GM12891 (cell line): ENCODE data around the gene TSEN2.

Experiments used
- POLR2A ChIP-seq: IDR thresholded peaks from 2 replicates; pipeline ENCODE4 v1.6.1; 2011; ENCODE audit warnings: low read depth, low read length, control low read depth
- POLR2AphosphoS5 ChIP-seq: IDR thresholded peaks from 2 replicates; pipeline ENCODE4 v1.6.1; 2011; ENCODE audit warnings: low read depth, low read length, control low read depth
- SPI1 ChIP-seq: IDR thresholded peaks from 2 replicates; pipeline ENCODE4 v1.6.1; 2011; ENCODE audit warnings: low read depth, low read length, control low read depth
- TAF1 ChIP-seq: IDR thresholded peaks from 2 replicates; pipeline ENCODE4 v1.6.1; 2011; ENCODE audit warnings: low read depth, low read length, control low read depth

DNA sequence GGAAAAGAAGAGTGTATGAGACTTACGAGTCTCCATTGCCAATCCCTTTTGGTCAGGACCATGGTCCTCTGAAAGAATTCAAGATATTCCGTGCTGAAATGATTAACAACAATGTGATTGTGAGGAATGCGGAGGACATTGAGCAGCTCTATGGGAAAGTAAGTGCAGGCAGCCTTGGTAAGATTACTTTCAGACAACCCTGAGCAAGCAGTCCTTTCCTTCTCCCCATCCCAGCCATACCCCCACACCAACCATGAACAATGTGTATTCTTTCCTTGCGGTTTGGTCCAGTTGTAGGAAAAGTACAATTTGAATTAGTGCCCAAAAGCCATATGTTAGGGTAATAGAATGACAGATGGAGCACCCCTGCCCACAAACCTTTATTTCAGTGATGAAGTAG is 5.6 kb downstream of the TSEN2 start:
- TF ChIP-seq POLR2AphosphoS5: no peak
- no peak for TF ChIP-seq TAF1
- no peak for TF ChIP-seq POLR2A
- no peak for TF ChIP-seq SPI1
